ENCODE results near the gene SPATA9.

DNA sequence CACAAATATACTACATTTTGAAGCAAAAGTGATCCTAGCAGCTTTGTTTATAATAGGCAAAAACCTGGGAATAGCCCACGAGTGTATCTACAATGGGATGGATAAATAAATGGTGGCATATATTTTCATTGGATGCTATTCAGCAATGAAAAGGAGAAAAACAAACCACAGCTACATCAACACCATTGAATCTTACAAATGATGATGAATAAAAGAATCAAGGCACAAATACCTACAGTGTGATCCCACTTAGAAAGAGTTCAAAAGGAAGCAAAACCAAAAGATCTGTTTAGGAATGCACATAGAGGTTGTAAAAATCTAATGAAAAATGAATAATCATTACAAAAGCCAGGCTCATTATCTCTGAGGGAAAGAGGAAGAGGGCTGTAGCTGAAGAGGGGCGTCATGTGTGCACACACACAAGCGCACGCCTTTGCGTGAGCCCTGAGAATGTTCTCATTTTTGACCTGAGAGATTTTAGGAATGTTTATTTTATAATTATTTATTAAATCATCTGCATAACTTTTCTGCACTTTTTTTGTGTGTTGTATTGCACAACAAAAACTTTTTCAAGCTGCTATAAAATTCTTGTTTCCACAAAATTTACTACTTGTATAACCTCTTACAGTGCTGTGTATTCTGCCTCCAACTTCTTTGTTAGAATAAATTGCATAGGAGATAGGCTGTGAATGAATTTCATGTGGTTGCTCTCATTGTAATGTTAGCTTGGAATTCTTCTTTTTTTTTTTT lies 42.5 kb upstream of the SPATA9 start:
- TF ChIP-seq CTCF (IDR thresholded peaks at IDR 0.05; ENCODE audit: control extremely low read depth in 1 of 3, insufficient read depth in 1 of 3, low read depth in 1 of 3, low read length in 3 of 3): no peak
- TF ChIP-seq TBP (IDR thresholded peaks at IDR 0.05; ENCODE audit: low read depth, low read length): no peak
- no peak for TF ChIP-seq POLR2A (IDR thresholded peaks at IDR 0.05; ENCODE audit: control extremely low read depth in 1 of 2, low read depth in 2 of 2, low read length in 2 of 2)
- no peak for TF ChIP-seq EZH2 (IDR thresholded peaks at IDR 0.05; ENCODE audit: low read depth, low read length, severe bottlenecking)
